K562 (cell line): Measurements from ENCODE around the gene SBK3. TPM values are rescaled to one million over a fixed set of nuclear protein-coding genes. Genes with fewer than 3 reads are reported as not detected.

ENCODE experiments used
- ATAC-seq: fragments of 200-7000 bp; cut with Tn5 transposase; 3 replicates; pipeline ENCODE4 v1.9.1; 2020; ENCODE audit warnings: moderate library complexity
- BruUV-seq: library from RNA; stranded (reverse); fragments of 400-500 nt; replicated peaks from 2 replicates; lab custom pipeline; 2021; lab: Mats Ljungman, UMichigan
- CTCF ChIA-PET: fragments of 300-600 bp; formaldehyde crosslinking; extraction: SDS; loops from one replicate; lab custom pipeline; 2021; ENCODE audit warnings: low intra/inter-chr PET ratio; lab: Yijun Ruan, JAX
- POLR2A ChIA-PET: fragments of 300-600, 350-650 bp; sonication (Branson Sonifier 250); formaldehyde crosslinking; extraction: SDS; loops from one replicate; lab custom pipeline; 2021; ENCODE audit warnings: antibody characterized with exemption, inconsistent platforms; lab: Yijun Ruan, JAX
- DNase-seq, 4 experiments: peaks; one replicate each; pipeline versions ENCODE4 v3.0.0 to v3.0.0-alpha.2; 2011 to 2018; ENCODE audit warnings: low spot score in 3 of 4, mixed read lengths in 3 of 4; ENCODE audit errors: extremely low read depth in 1 of 4
- FAIRE-seq: peaks from 2 replicates; lab custom pipeline; 2011; peaks lifted over from hg19 to GRCh38; lab: Jason Lieb, UNC
- H2AFZ ChIP-seq: 2 replicates; pipeline ENCODE4 v1.6.0; 2011; ENCODE audit warnings: low read depth, low read length, control low read depth, inconsistent platforms
- H3K27ac ChIP-seq: fragments of 200-600 bp; 3 replicates; pipeline ENCODE4 v1.8.0; 2011; ENCODE audit warnings: low read depth, mild to moderate bottlenecking, control low read depth, inconsistent platforms, low read length, moderate library complexity, mixed read lengths; ENCODE audit errors: extremely low read depth
- H3K27me3 ChIP-seq, 2 experiments: fragments of 300-600 bp in 1 of 2; 2 replicates in 1 of 2; 3 replicates in 1 of 2; pipeline versions ENCODE4 v1.6.0 to v1.8.0; 2011; ENCODE audit warnings: inconsistent platforms in 2 of 2, low read length in 2 of 2, mild to moderate bottlenecking in 1 of 2, mixed read lengths in 1 of 2, moderate library complexity in 1 of 2; ENCODE audit not compliant: control insufficient read depth in 2 of 2, insufficient read depth in 2 of 2
- H3K36me3 ChIP-seq: fragments of 300-600 bp; 3 replicates; pipeline ENCODE4 v1.8.0; 2011; ENCODE audit warnings: mild to moderate bottlenecking, low read length, inconsistent platforms; ENCODE audit not compliant: control insufficient read depth, insufficient read depth
- H3K4me1 ChIP-seq, 2 experiments: fragments of 200-600 bp in 1 of 2; replicated peaks in 1 of 2; 2 replicates in 1 of 2; 3 replicates in 1 of 2; pipeline versions ENCODE4 v1.5.1 to v1.8.0; 2011; ENCODE audit warnings: inconsistent platforms in 2 of 2, low read length in 2 of 2, mild to moderate bottlenecking in 1 of 2, mixed read lengths in 1 of 2, moderate library complexity in 1 of 2; ENCODE audit not compliant: control insufficient read depth in 2 of 2, insufficient read depth in 2 of 2
- H3K4me2 ChIP-seq: 2 replicates; pipeline ENCODE4 v1.6.1; 2011; ENCODE audit warnings: low read length, control low read depth, inconsistent platforms, mixed read lengths; ENCODE audit not compliant: insufficient read depth
- H3K4me3 ChIP-seq: fragments of 200-600 bp; sonication (generic), shearing (Covaris generic); 2 replicates; pipeline ENCODE4 v1.5.1; 2016; ENCODE audit warnings: control low read depth, inconsistent platforms
- H3K79me2 ChIP-seq: fragments of 200-600 bp; 3 replicates; pipeline ENCODE4 v1.8.0; 2011; ENCODE audit warnings: low read length, inconsistent platforms; ENCODE audit not compliant: control insufficient read depth, insufficient read depth
- H3K9ac ChIP-seq, 2 experiments: 2 replicates each; pipeline versions ENCODE4 v1.6.0 to v1.6.1; 2011; ENCODE audit warnings: low read depth in 2 of 2, low read length in 2 of 2, control low read depth in 1 of 2, inconsistent platforms in 1 of 2, mild to moderate bottlenecking in 1 of 2, mixed read lengths in 1 of 2; ENCODE audit not compliant: insufficient read depth in 1 of 2
- H3K9me1 ChIP-seq: one replicate; pipeline ENCODE4 v1.6.0; 2011; ENCODE audit warnings: inconsistent platforms, mild to moderate bottlenecking, low read length, moderate library complexity; ENCODE audit not compliant: control insufficient read depth, insufficient read depth
- H3K9me3 ChIP-seq: replicated peaks from 2 replicates; pipeline ENCODE4 v1.5.1; 2011; ENCODE audit warnings: low read depth, low read length, inconsistent platforms; ENCODE audit not compliant: control insufficient read depth, insufficient read depth
- H4K20me1 ChIP-seq: replicated peaks from 2 replicates; pipeline ENCODE4 v1.6.1; 2011; ENCODE audit warnings: low read length, inconsistent platforms, mixed read lengths; ENCODE audit not compliant: control insufficient read depth, insufficient read depth
- CREBBP ChIP-seq: IDR thresholded peaks from one replicate; pipeline ENCODE4 v1.6.1; 2012; ENCODE audit warnings: low read depth, mild to moderate bottlenecking, control low read depth, inconsistent platforms, low read length
- EGR1 ChIP-seq: fragments of 450-650 bp; conservative IDR thresholded peaks from 2 replicates; pipeline ENCODE4 v1.6.1; 2017; ENCODE audit warnings: mild to moderate bottlenecking
- ETV1 ChIP-seq: fragments of 450-650 bp; conservative IDR thresholded peaks from 2 replicates; pipeline ENCODE4 v1.6.1; 2016; ENCODE audit warnings: missing genetic modification characterization, control low read depth, low read depth, missing compliant biosample characterization
- HNRNPL ChIP-seq: fragments of 200-400 bp; formaldehyde crosslinking; IDR thresholded peaks from 2 replicates; pipeline ENCODE4 v1.6.1; 2017; ENCODE audit warnings: low read depth, mild to moderate bottlenecking, low read length
- KLF13 ChIP-seq: fragments of 450-650 bp; IDR thresholded peaks from 2 replicates; pipeline ENCODE4 v1.6.1; 2016; ENCODE audit warnings: missing genetic modification characterization, low read depth, mild to moderate bottlenecking, missing compliant biosample characterization, moderate library complexity, borderline replicate concordance
- NRF1 ChIP-seq, 2 experiments: fragments of 450-650 bp; IDR thresholded peaks in 1 of 2; conservative IDR thresholded peaks in 1 of 2; 2 replicates each; pipeline ENCODE4 v1.6.1; 2014; ENCODE audit warnings: mild to moderate bottlenecking in 2 of 2
- PKNOX1 ChIP-seq: fragments of 450-650 bp; IDR thresholded peaks from 2 replicates; pipeline ENCODE4 v1.6.1; 2016
- POLR2AphosphoS2 ChIP-seq: IDR thresholded peaks from 2 replicates; pipeline ENCODE4 v1.6.1; 2012; ENCODE audit warnings: low read length, improper control_type of control experiment
- PRDM10 ChIP-seq: fragments of 450-650 bp; IDR thresholded peaks from 2 replicates; pipeline ENCODE4 v1.6.1; 2018; ENCODE audit not compliant: partially characterized antibody
- ZNF449 ChIP-seq: fragments of 250-450 bp; sonication (Bioruptor Pico); IDR thresholded peaks from 2 replicates; pipeline ENCODE4 v1.8.0; 2022; ENCODE audit warnings: moderate library complexity, mild to moderate bottlenecking, inconsistent platforms
- WGBS: fragments of 100-300 bp; shearing (Covaris generic); methylation state at CpG from one replicate; pipeline ENCODE4 v1.1.6; 2016; ENCODE audit warnings: low coverage, mixed read lengths; ENCODE audit not compliant: insufficient coverage; ENCODE audit errors: missing lambda C conversion rate; 5-methylcytosine and 5-hydroxymethylcytosine counted together
- in situ Hi-C: fragments of 300-500 bp; cut with MboI; formaldehyde crosslinking; loops from 4 replicates; pipeline ENCODE4 v1.15.0; 2018; ENCODE audit warnings: inconsistent platforms, mixed read lengths
- intact Hi-C: fragments of 100-400 bp; cut with micrococcal nuclease; formaldehyde crosslinking; loops from 2 replicates; pipeline ENCODE4 v1.14.2; 2022
- polyA plus RNA-seq, 8 experiments: library from polyadenylated mRNA; depleted of rRNA in 4 of 8; stranded (reverse) in 5 of 8; unstranded in 3 of 8; fragments of >200 nt; fragmentation: Nextera tagmentation in 2 of 8; fragmentation: Illumina TruSeq in 1 of 8; extraction: Ambion mirVana in 2 of 8; extraction: Trizol in 1 of 8; gene quantifications; 2 replicates each; pipeline versions ENCODE4 v1.2.1 to v1.2.3, GENCODE V29; 2011 to 2014; ENCODE audit warnings: inconsistent platforms in 1 of 8, missing spikeins in 1 of 8
- total RNA-seq, 7 experiments: library from RNA; depleted of rRNA in 6 of 7; stranded (reverse); fragments of >200 nt in 6 of 7; fragmentation: Illumina TruSeq in 2 of 7; extraction: Trizol in 2 of 7; gene quantifications; 2 replicates each; pipeline versions ENCODE4 v1.2.1 to v1.2.3, GENCODE V29; 2011 to 2021; ENCODE audit warnings: low replicate concordance in 1 of 7

Gene SBK3
- total and polyA plus RNA-seq, 9 of the 15 experiments (the other 6 are each of a cell fraction or from before 2014, with no cell fraction given): 0.11 to 0.43 (median 0.13) TPM; not detected in 6

- TF ChIP-seq PRDM10: peak; percentile 98
- TF ChIP-seq EGR1: peak; percentile 27; the same call in 1 of the 2 replicates
These were observed 46.2 kb upstream of the SBK3 start (continued) for GRCh38 chr19:55591555-55591954.

GRCh38 chr19:55590617-55591016 is 45.3 kb upstream of the SBK3 start:
- DNase-seq: peak; percentile 59 to 83 (median 64)

More at GRCh38 chr19:55590617-55591016, 45.3 kb upstream of the SBK3 start:
- Histone ChIP-seq H3K27me3 (no peaks in the 10 kb centered on the region; a peak in 1 of 5 replicates), H3K9ac (no peak overlapping the region), H2AFZ (no peak overlapping the region), H3K4me1 (peaks cover 10 to 37% of the 10 kb centered on the region in 2 experiments; a peak in 3 of 5 replicates), H3K36me3 (peaks cover 26% of the 10 kb centered on the region; the same call in 2 of the 3 replicates), H3K9me1 (no peaks in the 10 kb centered on the region), H3K4me3 (no peak overlapping the region), H3K27ac (no peak overlapping the region), H4K20me1 (0 out of 2 replicates have a peak, but pooled peaks cover 6% of the 10 kb centered on the region), H3K9me3 (peaks cover 3% of the 10 kb centered on the region; the same call in 1 of the 2 replicates), H3K79me2 (no peaks in the 10 kb centered on the region)
- BruUV-seq: no TSS peak
- peak; percentile 89 for ATAC-seq
- in situ Hi-C loops (no loop called here), intact Hi-C loops (no loop called here)
- 19% methylated on average over 10 of the region's 10 CpGs for WGBS
- CTCF ChIA-PET: no interaction called here
- TF ChIP-seq KLF13 (tag) (no peak), ETV1 (tag) (no peak), HNRNPL (no peak), NRF1 (conservative IDR thresholded peaks at IDR 0.05 in 1 of 2, IDR thresholded peaks at IDR 0.05 in 1 of 2) (no peak), PKNOX1 (peak; percentile 54), ZNF449 (CRISPR knock-in tag) (no peak), CREBBP (no peak), POLR2AphosphoS2 (peak; percentile 51; the same call in 1 of the 2 replicates)
- TF ChIP-seq, all 486 proteins: peak for 2
- POLR2A ChIA-PET: no interaction called here
- H3K4me2 ChIP-seq: no peak overlapping the region
- peak; percentile 94 for FAIRE-seq
